ENCODE measurements around the gene LRP4.

- TF ChIP-seq REL (CRISPR knock-in tag; conservative IDR thresholded peaks at IDR 0.05) (no peak), GFI1 (CRISPR knock-in tag; IDR thresholded peaks at IDR 0.05; ENCODE audit: borderline replicate concordance) (no peak), POLR2A (IDR thresholded peaks at IDR 0.05; ENCODE audit: insufficient read depth in 1 of 2, low read depth in 2 of 2, low read length in 2 of 2) (no peak), BHLHE40 (IDR thresholded peaks at IDR 0.05; ENCODE audit: low read length) (no peak), POLR2AphosphoS5 (IDR thresholded peaks at IDR 0.05; ENCODE audit: low read depth, low read length) (no peak), CTCF (CRISPR knock-in tag; IDR thresholded peaks at IDR 0.05) (no peak), ZBTB33 (CRISPR knock-in tag; IDR thresholded peaks at IDR 0.05) (no peak), ZNF207 (IDR thresholded peaks at IDR 0.05; ENCODE audit: borderline replicate concordance) (no peak), PAX8 (CRISPR knock-in tag; IDR thresholded peaks at IDR 0.05; ENCODE audit: borderline replicate concordance) (no peak), CHD2 (IDR thresholded peaks at IDR 0.05; ENCODE audit: low read depth, low read length) (no peak), ERF (CRISPR knock-in tag; IDR thresholded peaks at IDR 0.05) (no peak), PBX3 (CRISPR knock-in tag; IDR thresholded peaks at IDR 0.05; ENCODE audit: borderline replicate concordance) (no peak), MED13 (CRISPR knock-in tag; IDR thresholded peaks at IDR 0.05) (no peak), TOPORS (CRISPR knock-in tag; IDR thresholded peaks at IDR 0.05) (no peak)
Measured at GRCh38 chr11:46845440-46845739, 73.0 kb downstream of the LRP4 start.

All from HepG2 (cell line).